HPDE6-E6E7 (cell line): Measurements from ENCODE around the gene EPS8.
"Not testable (repeated sequence)": the region's sequence is repeated elsewhere in the genome, so short reads cannot be mapped to it uniquely, and the experiment has no call there.

ENCODE experiments used
- DNase-seq: peaks from one replicate; pipeline ENCODE4 v3.0.0; 2011; ENCODE audit warnings: missing footprints; ENCODE audit errors: extremely low spot score

Gene EPS8

GRCh38 chr12:15648558-15648957 is 140.6 kb downstream of the EPS8 start:
- DNase-seq, result no peak

- no peak for DNase-seq
Measured at GRCh38 chr12:15646581-15646980, 142.6 kb downstream of the EPS8 start.

- DNase-seq, result no peak
Measured at GRCh38 chr12:15644700-15645099, 144.5 kb downstream of the EPS8 start.

- DNase-seq, result no peak
Measured at GRCh38 chr12:15638231-15638630, 151.0 kb downstream of the EPS8 start.

- DNase-seq, result no peak
Measured at GRCh38 chr12:15636060-15636890, 152.9 kb downstream of the EPS8 start.

- DNase-seq, result no peak
Measured at GRCh38 chr12:15634010-15634683, 155.0 kb downstream of the EPS8 start.

GRCh38 chr12:15633201-15633600 is 156.0 kb downstream of the EPS8 start:
- no peak for DNase-seq

GRCh38 chr12:15632708-15633107 is 156.5 kb downstream of the EPS8 start:
- DNase-seq, result no peak

GRCh38 chr12:15631007-15631715 is 158.0 kb downstream of the EPS8 start:
- DNase-seq, result no peak

- no peak for DNase-seq
Measured at GRCh38 chr12:15629761-15630160, 159.4 kb downstream of the EPS8 start.

GRCh38 chr12:15629108-15629507 is 160.1 kb downstream of the EPS8 start:
- DNase-seq, result peak; percentile 4

GRCh38 chr12:15627995-15628945 is 160.9 kb downstream of the EPS8 start:
- no peak for DNase-seq

- no peak for DNase-seq
Measured at GRCh38 chr12:15625075-15625474, 164.1 kb downstream of the EPS8 start.

GRCh38 chr12:15620741-15621539 is 168.2 kb downstream of the EPS8 start:
- DNase-seq, result no peak

- not testable (repeated sequence) for DNase-seq
Measured at GRCh38 chr12:15616495-15616894, 172.7 kb downstream of the EPS8 start.

- DNase-seq, result no peak
Measured at GRCh38 chr12:15613981-15614380, 175.2 kb downstream of the EPS8 start.

- no peak for DNase-seq
Measured at GRCh38 chr12:15608941-15609340, 180.2 kb downstream of the EPS8 start.

GRCh38 chr12:15608406-15608805 is 180.8 kb downstream of the EPS8 start:
- no peak for DNase-seq

- no peak for DNase-seq
Measured at GRCh38 chr12:15605881-15606590, 183.2 kb downstream of the EPS8 start.
